Liver (tissue), 9 donors: ENCODE data around the gene CEL. TPM values are rescaled to one million over a fixed set of nuclear protein-coding genes. Genes with fewer than 3 reads are reported as not detected.

ENCODE experiments used
- DNase-seq: peaks from one replicate; pipeline ENCODE4 v3.0.0-alpha.2; 2017; ENCODE audit warnings: low spot score
- H3K27ac ChIP-seq, 2 donors: one replicate each; pipeline ENCODE4 v1.7.0; 2013; ENCODE audit warnings: inconsistent platforms in 2 of 2, low read length in 2 of 2, control low read depth in 1 of 2, low read depth in 1 of 2, mild to moderate bottlenecking in 1 of 2
- H3K27me3 ChIP-seq, 4 donors: one replicate each; pipeline versions ENCODE4 v1.6.1 to v1.7.0; 2013; ENCODE audit warnings: low read length in 3 of 4, inconsistent platforms in 1 of 4, mild to moderate bottlenecking in 1 of 4, moderate library complexity in 1 of 4; ENCODE audit not compliant: control insufficient read depth in 4 of 4, insufficient read depth in 4 of 4
- H3K36me3 ChIP-seq, 4 donors: one replicate each; pipeline versions ENCODE4 v1.6.1 to v1.7.0; 2013; ENCODE audit warnings: low read length in 3 of 4, mild to moderate bottlenecking in 3 of 4, low read depth in 1 of 4, moderate library complexity in 1 of 4; ENCODE audit not compliant: control insufficient read depth in 4 of 4, insufficient read depth in 3 of 4
- H3K4me1 ChIP-seq, 4 donors: one replicate each; pipeline versions ENCODE4 v1.6.1 to v1.7.0; 2013; ENCODE audit warnings: low read length in 3 of 4, mild to moderate bottlenecking in 3 of 4, moderate library complexity in 1 of 4; ENCODE audit not compliant: control insufficient read depth in 4 of 4, insufficient read depth in 4 of 4
- H3K4me3 ChIP-seq, 3 donors: one replicate each; pipeline versions ENCODE4 v1.6.1 to v1.7.0; 2013; ENCODE audit warnings: low read length in 3 of 3, control low read depth in 1 of 3, low read depth in 1 of 3, mild to moderate bottlenecking in 1 of 3
- H3K9ac ChIP-seq, 2 donors: one replicate each; pipeline ENCODE4 v1.7.0; 2013; ENCODE audit warnings: low read length in 2 of 2, mild to moderate bottlenecking in 2 of 2, moderate library complexity in 2 of 2, control low read depth in 1 of 2, low read depth in 1 of 2
- H3K9me3 ChIP-seq, 4 donors: one replicate each; pipeline versions ENCODE4 v1.6.1 to v1.7.0; 2013; ENCODE audit warnings: low read length in 3 of 4; ENCODE audit not compliant: control insufficient read depth in 4 of 4
- ATF3 ChIP-seq: IDR thresholded peaks from 2 replicates; pipeline ENCODE4 v1.6.1; 2016; ENCODE audit warnings: antibody characterized with exemption
- EGR1 ChIP-seq, 2 donors: IDR thresholded peaks; 2 replicates each; pipeline ENCODE4 v1.6.1; 2016 to 2018; ENCODE audit warnings: antibody characterized with exemption in 2 of 2, low read depth in 2 of 2
- FOXA1 ChIP-seq: IDR thresholded peaks from 2 replicates; pipeline ENCODE4 v1.6.1; 2016; ENCODE audit warnings: antibody characterized with exemption
- FOXA2 ChIP-seq: IDR thresholded peaks from 2 replicates; pipeline ENCODE4 v1.6.1; 2016; ENCODE audit warnings: antibody characterized with exemption
- GABPA ChIP-seq, 2 donors: IDR thresholded peaks in 1 of 2; conservative IDR thresholded peaks in 1 of 2; 2 replicates each; pipeline ENCODE4 v1.6.1; 2016; ENCODE audit warnings: antibody characterized with exemption in 2 of 2, mild to moderate bottlenecking in 1 of 2, moderate library complexity in 1 of 2
- HNF4A ChIP-seq, 2 donors: conservative IDR thresholded peaks; 2 replicates each; pipeline ENCODE4 v1.6.1; 2016; ENCODE audit warnings: antibody characterized with exemption in 2 of 2, mild to moderate bottlenecking in 2 of 2
- HNF4G ChIP-seq: IDR thresholded peaks from 2 replicates; pipeline ENCODE4 v1.6.1; 2016; ENCODE audit warnings: antibody characterized with exemption
- JUND ChIP-seq, 2 donors: IDR thresholded peaks; 2 replicates each; pipeline ENCODE4 v1.6.1; 2016; ENCODE audit warnings: antibody characterized with exemption in 2 of 2
- NR2F2 ChIP-seq: IDR thresholded peaks from 2 replicates; pipeline ENCODE4 v1.6.1; 2016; ENCODE audit warnings: antibody characterized with exemption
- RAD21 ChIP-seq, 2 donors: IDR thresholded peaks; 2 replicates each; pipeline ENCODE4 v1.6.1; 2016; ENCODE audit warnings: antibody characterized with exemption in 2 of 2, mild to moderate bottlenecking in 2 of 2
- RXRA ChIP-seq, 2 donors: IDR thresholded peaks; 2 replicates each; pipeline ENCODE4 v1.6.1; 2017 to 2018; ENCODE audit warnings: antibody characterized with exemption in 2 of 2, mild to moderate bottlenecking in 1 of 2
- SP1 ChIP-seq: IDR thresholded peaks from 2 replicates; pipeline ENCODE4 v1.6.1; 2018; ENCODE audit warnings: antibody characterized with exemption, mild to moderate bottlenecking
- TAF1 ChIP-seq: conservative IDR thresholded peaks from 2 replicates; pipeline ENCODE4 v1.6.1; 2016; ENCODE audit warnings: antibody characterized with exemption, mild to moderate bottlenecking
- YY1 ChIP-seq: IDR thresholded peaks from 2 replicates; pipeline ENCODE4 v1.6.1; 2016; ENCODE audit warnings: antibody characterized with exemption, mild to moderate bottlenecking
- WGBS: extraction: QIAGEN DNeasy Blood & Tissue Kit; methylation state at CpG from one replicate; pipeline ENCODE4 v1.1.7; 2013; 5-methylcytosine and 5-hydroxymethylcytosine counted together
- polyA plus RNA-seq, 2 donors: library from polyadenylated mRNA; stranded (reverse) in 1 of 2; unstranded in 1 of 2; fragments of 200-250 nt in 1 of 2; fragments of >200 nt in 1 of 2; fragmentation: Nextera tagmentation in 1 of 2; extraction: Ambion mirVana in 1 of 2; gene quantifications; one replicate each; pipeline versions ENCODE4 v1.2.1 to v1.2.3, GENCODE V29; 2013 to 2015
- total RNA-seq, 2 donors: library from RNA; depleted of rRNA; stranded (reverse); fragments of >200 nt; gene quantifications; one replicate each; pipeline ENCODE4 v1.2.3, GENCODE V29; 2014
- TF ChIP-seq, protein P1 (sequence below): IDR thresholded peaks from 2 replicates; pipeline ENCODE4 v1.6.1; 2016; ENCODE audit warnings: antibody characterized with exemption
- TF ChIP-seq, protein P2 (sequence below): fragments of 150-350 bp; IDR thresholded peaks from 2 replicates; pipeline ENCODE4 v1.5.1; 2017; ENCODE audit warnings: improper control_type of control experiment, low read depth, low read length; ENCODE audit not compliant: missing input control
- TF ChIP-seq, protein P3 (sequence below): IDR thresholded peaks from 2 replicates; pipeline ENCODE4 v1.6.1; 2016; ENCODE audit warnings: antibody characterized with exemption
- TF ChIP-seq, protein P4 (sequence below): IDR thresholded peaks from 2 replicates; pipeline ENCODE4 v1.6.1; 2016; ENCODE audit warnings: antibody characterized with exemption, mild to moderate bottlenecking
- donor health status: healthy.
- donor health status: healthy.
- donor health status: healthy.
- donor health status: healthy.
- donor health status: healthy.

Gene CEL
- total and polyA plus RNA-seq, 4 donors = 0.08 to 0.25 (median 0.09) TPM; not detected in 1

GRCh38 chr9:133099726-133100505, 38.1 kb downstream of the CEL start:
- Histone ChIP-seq H3K27ac (no peak overlapping the region), H3K4me1 (no peaks in the 10 kb centered on the region), H3K9me3 (no peaks in the 10 kb centered on the region), H3K36me3 (peaks cover 2 to 70% (median 23%) of the 10 kb centered on the region in 4 donors), H3K9ac (no peak overlapping the region), H3K27me3 (no peaks in the 10 kb centered on the region), H3K4me3 (no peak overlapping the region)
- TF ChIP-seq FOXA1 (no peak), NR2F2 (no peak), HNF4A (conservative IDR thresholded peaks at IDR 0.05) (no peak), GABPA (IDR thresholded peaks at IDR 0.05 in 1 of 2, conservative IDR thresholded peaks at IDR 0.05 in 1 of 2) (no peak), SP1 (no peak), YY1 (no peak)
- TF ChIP-seq, protein P1, sequence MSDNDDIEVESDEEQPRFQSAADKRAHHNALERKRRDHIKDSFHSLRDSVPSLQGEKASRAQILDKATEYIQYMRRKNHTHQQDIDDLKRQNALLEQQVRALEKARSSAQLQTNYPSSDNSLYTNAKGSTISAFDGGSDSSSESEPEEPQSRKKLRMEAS = no peak
- no peak for DNase-seq
- WGBS = 96% methylated on average over 12 of the region's 12 CpGs

DNA sequence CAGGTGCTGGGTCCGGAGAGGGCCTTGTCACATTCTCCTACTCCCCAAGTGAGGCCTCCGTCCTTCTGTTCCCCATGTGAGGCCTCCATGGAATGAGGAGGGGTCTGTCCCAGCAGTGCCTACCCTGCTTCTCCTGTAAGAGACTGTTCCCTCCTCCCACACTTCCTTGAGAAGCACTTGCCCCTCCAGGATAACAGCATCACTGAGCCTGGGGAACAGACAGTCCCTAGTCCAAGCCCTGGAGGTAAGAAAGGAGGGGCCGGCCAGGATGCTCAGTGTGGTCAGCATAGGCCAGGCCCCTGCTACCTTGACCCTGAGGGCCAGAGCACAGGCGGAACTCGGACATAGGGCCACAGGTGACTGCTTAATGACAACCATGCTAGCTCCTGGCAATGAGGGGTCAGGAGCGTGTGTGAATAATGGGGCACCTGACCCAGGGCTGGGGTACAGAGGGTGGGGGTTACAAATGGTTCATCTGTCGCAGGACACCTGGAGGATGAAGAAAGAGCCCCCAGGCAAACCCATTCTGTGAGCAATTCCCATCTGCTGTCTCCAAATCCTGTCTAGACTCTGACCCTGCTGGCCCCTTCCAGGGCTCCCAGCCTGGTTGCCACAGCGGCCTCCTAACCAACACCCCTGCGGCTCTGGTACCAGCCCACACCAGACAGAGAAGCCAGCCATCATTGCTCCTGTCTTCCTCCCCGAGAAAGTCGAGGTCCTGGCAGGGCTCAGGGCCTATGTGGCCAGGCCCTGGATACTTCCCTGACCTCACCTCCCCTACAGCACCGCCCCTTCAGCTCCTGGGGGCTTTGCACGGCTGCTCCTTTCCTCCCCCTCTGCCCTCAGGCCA, 39.0 kb downstream of the CEL start:
- no peak overlapping the region for H3K27ac ChIP-seq
- no peaks in the 10 kb centered on the region for H3K27me3 ChIP-seq
- H3K9me3 ChIP-seq = no peaks in the 10 kb centered on the region
- TF ChIP-seq RAD21 (IDR thresholded peaks at IDR 0.05) (no peak), JUND (IDR thresholded peaks at IDR 0.05) (no peak), ATF3 (no peak), FOXA2 (no peak), NR2F2 (no peak), YY1 (no peak), TAF1 (no peak), HNF4G (no peak), GABPA (IDR thresholded peaks at IDR 0.05 in 1 of 2, conservative IDR thresholded peaks at IDR 0.05 in 1 of 2) (no peak), FOXA1 (no peak), HNF4A (conservative IDR thresholded peaks at IDR 0.05) (no peak), SP1 (no peak), RXRA (IDR thresholded peaks at IDR 0.05) (no peak), EGR1 (IDR thresholded peaks at IDR 0.05; ENCODE audit: low read depth in 2 of 2) (no peak)
- TF ChIP-seq, protein P2, sequence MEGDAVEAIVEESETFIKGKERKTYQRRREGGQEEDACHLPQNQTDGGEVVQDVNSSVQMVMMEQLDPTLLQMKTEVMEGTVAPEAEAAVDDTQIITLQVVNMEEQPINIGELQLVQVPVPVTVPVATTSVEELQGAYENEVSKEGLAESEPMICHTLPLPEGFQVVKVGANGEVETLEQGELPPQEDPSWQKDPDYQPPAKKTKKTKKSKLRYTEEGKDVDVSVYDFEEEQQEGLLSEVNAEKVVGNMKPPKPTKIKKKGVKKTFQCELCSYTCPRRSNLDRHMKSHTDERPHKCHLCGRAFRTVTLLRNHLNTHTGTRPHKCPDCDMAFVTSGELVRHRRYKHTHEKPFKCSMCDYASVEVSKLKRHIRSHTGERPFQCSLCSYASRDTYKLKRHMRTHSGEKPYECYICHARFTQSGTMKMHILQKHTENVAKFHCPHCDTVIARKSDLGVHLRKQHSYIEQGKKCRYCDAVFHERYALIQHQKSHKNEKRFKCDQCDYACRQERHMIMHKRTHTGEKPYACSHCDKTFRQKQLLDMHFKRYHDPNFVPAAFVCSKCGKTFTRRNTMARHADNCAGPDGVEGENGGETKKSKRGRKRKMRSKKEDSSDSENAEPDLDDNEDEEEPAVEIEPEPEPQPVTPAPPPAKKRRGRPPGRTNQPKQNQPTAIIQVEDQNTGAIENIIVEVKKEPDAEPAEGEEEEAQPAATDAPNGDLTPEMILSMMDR = no peak
- TF ChIP-seq, protein P3, sequence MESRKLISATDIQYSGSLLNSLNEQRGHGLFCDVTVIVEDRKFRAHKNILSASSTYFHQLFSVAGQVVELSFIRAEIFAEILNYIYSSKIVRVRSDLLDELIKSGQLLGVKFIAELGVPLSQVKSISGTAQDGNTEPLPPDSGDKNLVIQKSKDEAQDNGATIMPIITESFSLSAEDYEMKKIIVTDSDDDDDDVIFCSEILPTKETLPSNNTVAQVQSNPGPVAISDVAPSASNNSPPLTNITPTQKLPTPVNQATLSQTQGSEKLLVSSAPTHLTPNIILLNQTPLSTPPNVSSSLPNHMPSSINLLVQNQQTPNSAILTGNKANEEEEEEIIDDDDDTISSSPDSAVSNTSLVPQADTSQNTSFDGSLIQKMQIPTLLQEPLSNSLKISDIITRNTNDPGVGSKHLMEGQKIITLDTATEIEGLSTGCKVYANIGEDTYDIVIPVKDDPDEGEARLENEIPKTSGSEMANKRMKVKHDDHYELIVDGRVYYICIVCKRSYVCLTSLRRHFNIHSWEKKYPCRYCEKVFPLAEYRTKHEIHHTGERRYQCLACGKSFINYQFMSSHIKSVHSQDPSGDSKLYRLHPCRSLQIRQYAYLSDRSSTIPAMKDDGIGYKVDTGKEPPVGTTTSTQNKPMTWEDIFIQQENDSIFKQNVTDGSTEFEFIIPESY = no peak
- TF ChIP-seq, protein P1 = no peak
- TF ChIP-seq, protein P4, sequence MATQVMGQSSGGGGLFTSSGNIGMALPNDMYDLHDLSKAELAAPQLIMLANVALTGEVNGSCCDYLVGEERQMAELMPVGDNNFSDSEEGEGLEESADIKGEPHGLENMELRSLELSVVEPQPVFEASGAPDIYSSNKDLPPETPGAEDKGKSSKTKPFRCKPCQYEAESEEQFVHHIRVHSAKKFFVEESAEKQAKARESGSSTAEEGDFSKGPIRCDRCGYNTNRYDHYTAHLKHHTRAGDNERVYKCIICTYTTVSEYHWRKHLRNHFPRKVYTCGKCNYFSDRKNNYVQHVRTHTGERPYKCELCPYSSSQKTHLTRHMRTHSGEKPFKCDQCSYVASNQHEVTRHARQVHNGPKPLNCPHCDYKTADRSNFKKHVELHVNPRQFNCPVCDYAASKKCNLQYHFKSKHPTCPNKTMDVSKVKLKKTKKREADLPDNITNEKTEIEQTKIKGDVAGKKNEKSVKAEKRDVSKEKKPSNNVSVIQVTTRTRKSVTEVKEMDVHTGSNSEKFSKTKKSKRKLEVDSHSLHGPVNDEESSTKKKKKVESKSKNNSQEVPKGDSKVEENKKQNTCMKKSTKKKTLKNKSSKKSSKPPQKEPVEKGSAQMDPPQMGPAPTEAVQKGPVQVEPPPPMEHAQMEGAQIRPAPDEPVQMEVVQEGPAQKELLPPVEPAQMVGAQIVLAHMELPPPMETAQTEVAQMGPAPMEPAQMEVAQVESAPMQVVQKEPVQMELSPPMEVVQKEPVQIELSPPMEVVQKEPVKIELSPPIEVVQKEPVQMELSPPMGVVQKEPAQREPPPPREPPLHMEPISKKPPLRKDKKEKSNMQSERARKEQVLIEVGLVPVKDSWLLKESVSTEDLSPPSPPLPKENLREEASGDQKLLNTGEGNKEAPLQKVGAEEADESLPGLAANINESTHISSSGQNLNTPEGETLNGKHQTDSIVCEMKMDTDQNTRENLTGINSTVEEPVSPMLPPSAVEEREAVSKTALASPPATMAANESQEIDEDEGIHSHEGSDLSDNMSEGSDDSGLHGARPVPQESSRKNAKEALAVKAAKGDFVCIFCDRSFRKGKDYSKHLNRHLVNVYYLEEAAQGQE = no peak
- peaks cover 2 to 73% (median 23%) of the 10 kb centered on the region in 4 donors for H3K36me3 ChIP-seq
- no peak for DNase-seq
- H3K4me1 ChIP-seq = no peaks in the 10 kb centered on the region
- no peak overlapping the region for H3K9ac ChIP-seq
- WGBS = 92% methylated on average over 13 of the region's 13 CpGs
- no peak overlapping the region for H3K4me3 ChIP-seq
